GM18858 (cell line): ENCODE measurements around the gene ARHGEF3.

Experiments used
- ATAC-seq: cut with Tn5 transposase; IDR thresholded peaks from one replicate; pipeline ENCODE4 v1.9.1; 2021; ENCODE audit not compliant: unreplicated experiment

Gene ARHGEF3, protein sequence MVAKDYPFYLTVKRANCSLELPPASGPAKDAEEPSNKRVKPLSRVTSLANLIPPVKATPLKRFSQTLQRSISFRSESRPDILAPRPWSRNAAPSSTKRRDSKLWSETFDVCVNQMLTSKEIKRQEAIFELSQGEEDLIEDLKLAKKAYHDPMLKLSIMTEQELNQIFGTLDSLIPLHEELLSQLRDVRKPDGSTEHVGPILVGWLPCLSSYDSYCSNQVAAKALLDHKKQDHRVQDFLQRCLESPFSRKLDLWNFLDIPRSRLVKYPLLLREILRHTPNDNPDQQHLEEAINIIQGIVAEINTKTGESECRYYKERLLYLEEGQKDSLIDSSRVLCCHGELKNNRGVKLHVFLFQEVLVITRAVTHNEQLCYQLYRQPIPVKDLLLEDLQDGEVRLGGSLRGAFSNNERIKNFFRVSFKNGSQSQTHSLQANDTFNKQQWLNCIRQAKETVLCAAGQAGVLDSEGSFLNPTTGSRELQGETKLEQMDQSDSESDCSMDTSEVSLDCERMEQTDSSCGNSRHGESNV

DNA sequence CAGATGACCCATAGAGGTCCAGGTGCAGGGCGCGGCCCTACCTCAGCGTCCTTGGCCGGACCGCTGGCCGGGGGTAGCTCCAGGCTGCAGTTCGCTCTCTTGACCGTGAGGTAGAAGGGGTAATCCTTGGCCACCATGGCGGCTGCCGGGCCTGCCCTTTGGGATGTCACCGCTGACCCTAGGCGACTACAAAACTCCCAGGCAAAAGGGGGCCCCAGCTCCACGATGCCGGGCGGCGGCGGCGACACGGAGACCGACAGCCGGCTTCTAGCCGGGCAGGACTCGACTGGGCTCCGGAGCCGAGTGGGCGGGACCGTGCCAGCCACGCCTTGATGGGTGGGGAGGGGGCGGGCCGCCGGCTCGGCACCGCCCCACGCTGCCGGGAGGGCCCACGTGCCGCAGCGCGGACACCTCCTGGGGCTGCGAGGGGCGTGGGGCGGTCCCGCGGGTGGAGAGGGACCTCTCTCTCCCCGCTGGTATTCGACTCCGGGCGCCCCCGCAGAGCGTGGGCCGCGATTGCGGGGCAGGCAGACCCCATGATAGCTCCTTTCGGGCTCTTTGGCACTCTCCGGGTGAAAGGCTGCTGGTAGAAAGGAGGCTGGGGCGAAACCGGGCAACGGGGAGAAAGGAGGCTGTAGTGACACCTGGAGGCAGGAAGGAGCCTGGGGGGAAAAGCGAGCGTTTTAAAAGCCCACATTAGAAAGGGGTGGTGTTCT is at the start of gene ARHGEF3:
ARHGEF3 (minus strand) TSS at position 288 of the 716 bp plus-strand sequence; CDS start at position 137, 151 bp downstream.
- ATAC-seq, result peak; percentile 75

DNA sequence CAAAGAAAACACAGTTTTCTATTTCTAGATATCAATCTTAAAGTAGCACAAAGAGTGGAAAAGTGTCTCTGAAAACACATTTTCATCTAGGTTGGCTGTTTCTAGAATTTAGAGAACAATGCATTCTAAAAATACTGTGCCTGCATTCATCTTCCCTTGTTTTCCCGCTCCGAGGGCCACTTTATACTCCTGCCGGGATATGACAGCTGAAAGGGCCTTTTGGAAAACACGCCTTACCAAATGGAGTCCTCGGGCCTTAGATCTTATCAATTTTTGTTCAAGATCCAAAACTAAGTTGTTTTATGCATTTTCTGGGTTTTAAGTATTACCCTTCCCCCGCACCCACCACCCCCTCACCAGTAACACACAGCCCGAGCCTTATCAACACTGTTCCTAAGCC is 47.9 kb upstream of the ARHGEF3 start:
- ATAC-seq, result no peak

DNA sequence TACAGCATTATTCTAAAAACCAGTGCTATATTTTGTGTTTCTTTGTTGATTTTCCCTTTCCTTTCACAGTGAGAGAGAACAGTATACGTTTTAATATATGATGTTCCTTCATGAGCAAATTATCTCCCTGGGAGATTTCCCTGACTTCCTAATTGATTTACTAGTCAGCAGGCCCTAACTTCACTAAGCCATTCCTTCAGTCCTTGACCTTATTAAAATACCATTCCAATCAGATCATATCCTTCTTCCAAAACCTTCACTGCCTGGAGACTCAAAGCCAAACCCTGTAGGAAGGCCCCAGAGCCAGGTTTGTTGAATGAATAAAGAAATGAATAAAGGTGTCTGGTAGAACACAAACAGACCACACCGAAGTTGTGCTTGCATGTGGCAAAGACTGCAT is 43.8 kb upstream of the ARHGEF3 start:
- no peak for ATAC-seq

DNA sequence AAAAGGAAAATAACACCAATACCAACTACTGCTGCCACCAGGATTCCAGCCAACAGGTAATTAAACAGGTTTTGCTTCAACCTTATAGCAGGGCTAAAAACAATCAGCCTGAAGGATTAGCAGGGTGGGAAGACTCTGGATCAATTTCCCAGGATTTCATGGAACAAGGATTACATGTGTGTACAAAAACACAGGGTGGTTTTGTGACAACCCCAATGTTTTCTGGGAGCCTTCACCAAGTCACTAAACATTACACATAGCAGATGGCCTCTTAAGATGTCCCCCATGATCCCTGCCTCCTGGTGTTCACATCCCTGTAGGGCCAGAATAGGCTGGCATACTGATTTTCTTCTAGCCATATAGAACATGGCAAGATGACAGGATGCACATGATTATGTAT is 42.8 kb upstream of the ARHGEF3 start:
- no peak for ATAC-seq

DNA sequence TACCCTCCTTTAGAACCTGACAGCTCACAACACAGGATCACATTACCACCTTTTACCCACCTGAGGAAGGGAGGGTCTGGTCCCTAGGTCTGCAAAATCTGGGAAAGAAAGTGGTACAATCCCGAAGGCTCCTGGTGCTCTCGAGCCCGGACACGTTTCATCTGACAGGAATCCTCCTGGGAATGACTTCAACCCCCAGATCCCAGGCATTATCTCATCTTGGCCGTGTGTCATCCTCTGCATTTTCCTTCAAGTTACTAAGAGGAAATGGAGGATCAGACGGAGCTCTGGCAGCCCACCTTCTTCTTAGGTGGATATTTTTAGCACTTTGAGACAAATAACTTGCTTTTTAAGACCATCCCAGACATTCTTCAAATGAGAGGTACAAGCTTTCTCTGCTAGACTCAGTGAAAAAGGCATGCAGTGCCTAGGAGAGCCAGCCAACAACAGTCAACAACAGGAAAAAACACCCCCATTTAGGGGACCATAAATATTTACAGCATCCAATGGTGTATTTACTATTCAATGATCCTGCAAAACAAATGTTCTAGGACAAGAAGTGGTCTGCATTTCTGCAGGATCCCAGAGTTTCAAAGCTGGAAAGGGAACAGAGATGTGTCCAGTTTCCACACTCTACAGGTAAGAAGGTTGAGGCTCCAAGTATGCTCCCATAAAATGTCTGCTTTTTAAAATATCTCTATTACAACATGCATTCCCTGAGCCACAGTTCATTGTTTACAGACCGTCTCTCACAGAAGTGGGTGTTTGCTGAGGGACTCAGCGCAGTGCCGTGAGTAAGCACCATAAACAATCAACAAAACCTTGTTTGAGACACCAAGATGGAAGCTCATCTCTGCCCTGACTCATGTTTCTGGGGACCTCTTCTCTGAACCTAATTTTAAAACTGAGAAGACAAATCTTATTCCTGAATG is 38.3 kb upstream of the ARHGEF3 start:
- no peak for ATAC-seq

DNA sequence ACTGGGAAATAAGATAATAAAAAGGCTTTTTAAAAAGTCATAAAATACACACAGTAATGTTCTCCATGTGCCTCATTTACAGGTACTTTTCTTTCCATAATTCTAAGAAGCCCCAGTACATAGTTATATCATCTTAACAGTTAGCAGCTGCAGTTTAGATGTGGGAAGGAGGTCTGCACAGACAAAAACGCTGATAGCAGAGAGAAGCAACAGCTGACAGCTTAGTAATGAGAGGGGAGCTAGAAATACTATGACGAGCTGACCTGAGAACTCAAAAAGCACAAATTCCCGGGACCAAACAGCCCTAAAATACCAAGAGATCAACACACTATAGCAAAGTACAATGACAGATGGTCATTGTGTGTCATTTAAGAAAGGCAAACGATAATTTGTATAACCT is 36.7 kb upstream of the ARHGEF3 start:
- ATAC-seq, result no peak

DNA sequence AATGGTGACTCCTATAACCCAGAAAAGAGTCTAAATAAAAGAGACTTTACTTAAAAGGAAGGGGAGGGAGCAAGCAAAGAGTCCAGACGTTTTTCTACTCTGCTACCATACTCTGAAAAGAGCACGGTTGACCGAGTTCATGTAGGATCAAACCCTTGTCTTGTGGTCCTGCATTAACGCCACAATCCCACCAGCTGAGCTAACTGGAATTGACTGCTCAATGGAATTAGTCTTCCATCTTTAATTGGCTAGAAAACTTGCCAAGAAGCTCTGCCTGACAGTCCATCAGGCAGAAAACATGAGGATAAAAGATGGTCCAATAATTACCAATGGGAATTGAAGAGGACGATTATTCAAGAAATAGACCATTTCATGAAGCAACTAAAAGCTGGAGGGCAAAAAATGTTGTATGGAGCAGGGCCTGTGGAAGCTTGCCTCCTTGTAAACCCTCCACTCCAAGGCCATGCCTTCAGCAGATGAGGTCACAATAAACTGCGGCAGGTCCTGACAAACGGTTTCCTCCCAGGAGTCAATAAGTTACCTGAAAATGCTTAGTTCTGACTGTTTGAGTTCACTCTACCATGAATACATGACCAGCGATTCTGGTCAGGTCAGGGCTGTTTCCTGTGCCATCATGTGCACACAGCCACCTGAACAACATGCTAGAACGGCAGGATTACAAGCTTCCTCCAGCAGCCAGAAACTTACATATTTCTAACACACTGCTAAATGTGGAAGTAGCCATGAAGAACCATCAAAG is 35.6 kb upstream of the ARHGEF3 start:
- no peak for ATAC-seq

DNA sequence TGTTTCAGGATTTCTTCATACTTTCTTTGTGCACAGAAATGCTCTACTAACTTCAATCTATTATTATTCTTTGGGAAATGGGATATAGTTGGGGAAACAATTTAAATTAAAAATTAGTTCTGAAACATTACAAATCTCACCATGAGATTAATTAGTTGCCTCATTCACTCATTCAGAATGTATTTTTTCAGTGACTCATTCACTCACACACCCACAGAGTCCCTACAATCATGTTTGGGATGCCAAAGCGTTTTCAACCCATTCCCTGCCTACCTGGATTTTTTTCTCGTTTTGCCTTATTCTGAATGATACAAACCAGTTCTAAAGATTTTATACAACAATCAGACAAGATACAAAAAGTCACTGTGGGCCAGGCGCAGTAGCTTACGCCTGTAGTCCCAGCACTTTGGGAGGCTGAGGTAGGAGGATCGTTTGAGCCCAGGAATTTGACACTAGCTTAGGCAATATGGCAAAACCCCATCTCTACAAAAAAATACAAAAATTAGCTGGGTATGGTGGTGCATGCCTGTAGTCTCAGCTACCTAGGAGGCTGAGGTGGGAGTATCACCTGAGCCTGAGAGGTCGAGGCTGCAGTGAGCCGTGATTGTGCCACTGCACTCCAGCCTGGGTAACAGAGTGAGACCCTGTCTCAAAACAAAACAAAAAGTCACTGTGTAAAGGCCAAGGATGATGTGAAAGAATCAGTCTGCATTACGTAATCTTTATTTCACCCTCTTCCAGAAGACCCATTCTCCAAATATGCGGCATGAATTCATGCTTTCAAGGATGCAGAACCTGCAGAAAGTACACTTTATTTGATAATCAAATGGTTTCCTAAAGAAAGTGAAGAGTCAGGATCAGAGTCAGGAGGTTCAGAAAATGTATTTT is 34.8 kb upstream of the ARHGEF3 start:
- ATAC-seq, result no peak

DNA sequence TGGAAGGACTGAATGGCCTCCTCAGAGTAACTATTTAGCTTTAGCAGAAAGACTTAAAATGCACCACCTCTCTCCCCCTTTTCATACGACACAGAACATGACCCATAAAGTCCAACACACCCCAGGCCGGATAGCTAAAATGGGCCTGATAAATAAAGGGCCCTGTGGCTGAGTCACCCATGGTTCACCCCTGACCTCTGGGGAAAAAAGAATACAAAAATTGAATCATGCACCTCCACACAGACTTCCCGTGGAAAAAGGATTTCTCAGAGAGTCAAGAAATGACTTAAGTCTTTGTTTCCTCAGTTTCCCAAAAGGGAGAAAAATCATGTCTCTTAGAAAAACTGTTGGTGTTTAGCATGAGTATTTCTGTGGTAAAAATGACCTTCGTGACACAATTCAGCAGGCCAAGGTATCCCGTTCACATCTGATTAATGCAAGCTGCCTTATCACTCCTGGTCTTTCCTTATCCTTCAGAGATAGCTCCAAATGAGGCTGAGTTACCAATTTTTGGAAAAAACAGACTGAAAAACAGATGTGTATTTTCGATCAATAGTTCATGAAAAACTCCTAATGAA is 34.0 kb upstream of the ARHGEF3 start:
- no peak for ATAC-seq

DNA sequence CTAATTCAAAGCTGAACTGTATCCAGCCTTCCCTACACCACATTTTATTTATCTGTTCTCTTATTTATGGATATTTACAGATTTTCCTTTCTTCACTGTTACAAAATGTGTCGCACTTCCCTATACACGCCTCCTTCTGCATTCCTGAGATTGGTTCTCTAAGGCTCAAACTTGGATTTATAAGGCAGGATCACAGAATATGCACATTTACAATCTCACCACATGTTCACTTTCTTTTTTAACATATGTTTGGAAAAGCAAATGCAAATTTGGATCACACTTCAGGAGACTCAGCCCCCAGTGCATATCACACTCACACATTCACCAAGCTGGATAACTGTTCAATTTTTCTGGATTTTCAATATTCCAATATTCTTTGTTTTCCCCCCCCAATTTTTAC is 31.8 kb upstream of the ARHGEF3 start:
- ATAC-seq, result no peak

DNA sequence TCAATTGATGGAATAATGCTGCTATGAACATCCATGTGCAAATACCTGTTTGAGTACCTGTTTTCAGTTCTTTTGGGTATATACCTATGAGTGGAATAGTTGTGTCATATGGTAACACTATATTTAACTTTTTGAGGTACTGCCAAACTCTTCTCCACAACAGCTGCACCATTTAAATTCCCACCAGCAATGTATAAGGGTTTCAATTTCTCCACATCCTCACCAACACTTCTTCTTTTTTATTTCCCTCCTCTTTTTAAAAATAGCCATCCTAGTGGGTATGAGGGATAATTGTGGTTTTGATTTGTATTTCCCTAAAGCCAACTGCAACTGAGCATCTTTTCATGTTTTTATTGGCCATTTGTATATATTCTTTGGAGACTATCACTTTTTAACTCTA is 31.3 kb upstream of the ARHGEF3 start:
- no peak for ATAC-seq

DNA sequence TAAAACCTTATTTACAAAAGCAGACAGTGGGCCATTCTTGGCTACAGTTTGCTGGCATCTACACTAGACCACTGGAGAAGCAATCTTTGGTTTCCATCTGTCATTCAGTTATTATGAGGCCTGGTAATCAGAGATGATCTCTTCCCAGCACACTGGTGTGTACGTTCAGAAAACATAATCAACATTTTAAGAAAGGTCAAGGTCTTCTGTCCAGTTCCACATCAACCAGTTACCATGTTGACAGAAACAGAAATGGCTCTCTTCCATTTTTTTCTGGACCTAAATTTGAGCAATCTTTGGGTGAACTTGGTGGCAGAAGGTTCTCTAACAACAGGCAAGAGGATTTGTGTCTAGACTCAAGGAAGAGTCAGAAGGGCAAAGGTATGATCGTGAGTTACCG is 29.8 kb upstream of the ARHGEF3 start:
- ATAC-seq, result no peak

DNA sequence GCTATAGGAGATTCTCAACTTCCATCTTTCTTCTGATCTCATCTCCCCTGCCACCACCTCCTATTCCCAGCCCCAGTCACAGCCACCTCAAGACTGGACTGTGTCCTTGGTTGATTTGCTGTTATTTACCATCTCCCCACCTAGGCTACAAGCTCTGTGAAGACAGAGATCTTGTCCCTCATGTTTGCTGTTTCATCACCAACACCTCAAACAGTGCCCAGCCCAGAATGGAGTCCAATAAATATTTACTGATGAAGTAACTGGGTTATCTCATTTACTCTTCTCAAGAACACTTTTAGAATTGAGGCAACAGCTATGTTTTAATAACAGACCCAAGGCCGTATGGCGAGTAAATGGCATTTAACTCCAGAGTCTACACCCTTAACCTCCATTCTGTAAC is 29.1 kb upstream of the ARHGEF3 start:
- ATAC-seq, result no peak

DNA sequence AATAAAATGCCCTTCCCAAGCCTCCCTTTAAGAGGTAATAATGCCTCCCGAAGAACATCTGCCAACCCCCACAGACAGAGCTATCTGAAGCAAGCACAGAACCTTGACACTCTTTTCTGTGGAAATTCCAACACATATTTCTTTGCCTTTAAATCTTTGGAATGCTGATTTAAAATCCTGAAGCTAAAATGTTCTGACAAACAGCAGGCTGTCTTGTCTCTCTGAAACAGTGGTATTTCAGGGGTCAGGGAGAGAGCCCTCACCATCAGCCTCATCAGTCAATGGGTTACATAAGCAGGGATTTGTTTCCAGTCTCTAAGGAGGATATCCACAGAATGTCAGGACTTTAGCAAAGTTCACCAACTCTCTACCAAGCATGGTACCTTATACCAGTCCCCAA is 27.8 kb upstream of the ARHGEF3 start:
- no peak for ATAC-seq

DNA sequence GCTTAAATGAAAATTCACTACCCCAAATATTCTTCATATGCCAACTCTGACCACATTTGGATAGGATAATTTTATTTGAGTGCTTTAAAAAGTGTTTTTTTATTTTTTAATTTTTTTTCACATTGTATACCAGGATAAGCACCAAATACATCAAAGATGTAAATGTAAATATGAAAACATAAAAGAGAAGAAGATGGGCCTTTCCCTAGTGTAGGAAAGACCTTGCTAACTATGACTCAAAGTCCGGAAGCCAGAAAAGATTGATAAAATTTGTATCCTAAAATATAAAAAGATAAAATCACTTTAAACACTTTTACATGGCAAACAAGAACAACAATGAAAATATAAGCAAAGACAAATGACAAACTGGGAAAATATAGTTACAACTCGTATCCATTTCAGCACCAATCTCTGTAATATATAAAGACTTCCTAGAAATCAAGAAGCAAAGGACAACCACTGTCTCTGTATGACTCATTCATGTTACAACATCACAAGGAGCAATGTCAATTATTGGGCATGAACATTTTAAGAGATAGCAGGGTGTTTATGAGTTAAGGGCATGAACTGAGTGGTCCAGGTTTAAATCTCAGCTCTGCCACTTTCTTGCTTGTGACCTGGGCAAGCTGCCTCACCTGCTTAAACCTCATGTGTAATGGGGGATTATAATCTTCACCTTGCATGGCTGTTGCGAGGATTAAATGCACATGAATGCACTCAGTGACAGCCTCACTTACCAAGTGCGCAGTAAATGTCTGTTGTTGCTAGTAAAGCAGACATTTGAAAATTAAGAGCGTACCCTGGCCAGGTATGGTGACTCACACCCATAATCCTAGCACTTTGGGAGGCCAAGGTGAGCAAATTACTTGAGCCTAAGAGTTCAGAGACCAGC is 25.3 kb upstream of the ARHGEF3 start:
- ATAC-seq, result no peak

DNA sequence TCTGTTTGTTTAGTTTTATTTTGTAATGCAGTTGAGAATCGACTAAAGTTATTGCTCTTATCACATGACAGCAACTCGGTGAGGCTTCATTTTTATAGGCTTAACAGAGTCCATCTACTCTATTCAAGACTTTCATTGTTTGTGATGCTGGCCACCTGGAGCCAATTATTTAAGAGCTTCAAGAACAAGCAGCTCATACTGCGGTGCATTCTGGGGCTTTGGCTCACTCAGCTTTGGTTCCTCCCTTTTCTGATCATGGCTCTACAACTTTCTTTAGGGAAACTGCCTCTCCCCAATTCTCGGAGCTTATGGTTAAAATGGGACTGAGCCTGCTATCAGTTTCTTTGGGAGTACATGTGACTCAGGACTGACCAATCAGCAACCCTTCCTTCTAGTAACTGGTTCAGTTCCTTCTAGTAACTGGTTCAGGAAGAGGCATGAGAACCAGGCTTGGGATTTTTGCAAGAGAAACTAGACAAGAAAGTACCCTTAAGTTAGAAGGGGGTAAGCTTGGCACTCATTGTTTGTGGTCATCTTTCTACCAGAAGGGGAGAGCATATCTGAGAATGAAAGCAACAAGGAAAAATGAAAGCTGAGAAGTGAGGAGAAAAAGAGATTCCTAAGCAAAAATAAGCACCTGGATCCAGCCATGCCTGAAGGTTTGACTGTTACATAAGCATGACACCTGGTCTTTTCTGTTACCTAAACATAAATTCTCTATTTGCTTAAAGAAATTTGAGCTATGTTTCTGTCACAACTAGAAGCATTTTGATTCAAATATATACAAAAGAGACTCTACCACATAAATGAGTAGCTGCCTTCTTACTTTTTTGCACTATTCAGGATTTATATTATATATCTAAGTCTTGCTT is 24.1 kb upstream of the ARHGEF3 start:
- no peak for ATAC-seq
